ENCODE measurements around the gene GAGE12H. TPM values are rescaled to one million over a fixed set of nuclear protein-coding genes. Genes with fewer than 3 reads are reported as not detected.

GAGE12H gene
- total RNA-seq, 4 donors from 2014 or later = not detected

DNA sequence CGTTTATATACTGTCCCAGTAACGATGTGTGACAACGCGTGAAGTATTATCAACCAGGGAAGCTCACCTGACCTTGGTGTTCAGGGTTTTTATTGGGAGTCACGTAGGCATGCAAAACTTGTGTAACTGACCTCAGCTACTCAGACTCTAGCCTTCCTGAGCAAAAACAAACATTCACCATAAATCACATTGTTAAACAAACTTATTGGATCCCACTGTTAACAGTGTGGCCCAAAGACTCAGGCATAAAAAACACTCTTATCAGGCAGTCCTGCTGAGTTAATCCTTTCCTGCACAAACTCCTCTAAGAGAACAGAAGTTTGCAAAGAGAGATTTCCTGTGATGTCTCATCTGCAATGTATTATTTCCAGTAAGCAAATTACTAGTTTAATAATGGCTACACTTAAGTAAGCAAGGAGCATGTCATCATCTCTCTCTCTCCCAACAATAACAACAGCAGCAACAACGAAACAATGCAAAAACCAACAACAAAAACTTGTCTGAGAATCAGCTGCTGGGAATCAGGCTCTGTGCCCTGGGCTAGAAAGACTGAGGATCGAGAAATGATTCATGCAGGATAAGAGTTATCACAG is 31.1 kb downstream of the GAGE12H start:
- no peaks in the 10 kb centered on the region for H3K9me3 ChIP-seq
- no peak overlapping the region for H3K4me3 ChIP-seq
- no peak for DNase-seq (ENCODE audit: low spot score in 2 of 2)
- TF ChIP-seq EP300 (IDR thresholded peaks at IDR 0.05) = no peak
- no peak for TF ChIP-seq POLR2AphosphoS5 (IDR thresholded peaks at IDR 0.05)
- TF ChIP-seq, protein P1, sequence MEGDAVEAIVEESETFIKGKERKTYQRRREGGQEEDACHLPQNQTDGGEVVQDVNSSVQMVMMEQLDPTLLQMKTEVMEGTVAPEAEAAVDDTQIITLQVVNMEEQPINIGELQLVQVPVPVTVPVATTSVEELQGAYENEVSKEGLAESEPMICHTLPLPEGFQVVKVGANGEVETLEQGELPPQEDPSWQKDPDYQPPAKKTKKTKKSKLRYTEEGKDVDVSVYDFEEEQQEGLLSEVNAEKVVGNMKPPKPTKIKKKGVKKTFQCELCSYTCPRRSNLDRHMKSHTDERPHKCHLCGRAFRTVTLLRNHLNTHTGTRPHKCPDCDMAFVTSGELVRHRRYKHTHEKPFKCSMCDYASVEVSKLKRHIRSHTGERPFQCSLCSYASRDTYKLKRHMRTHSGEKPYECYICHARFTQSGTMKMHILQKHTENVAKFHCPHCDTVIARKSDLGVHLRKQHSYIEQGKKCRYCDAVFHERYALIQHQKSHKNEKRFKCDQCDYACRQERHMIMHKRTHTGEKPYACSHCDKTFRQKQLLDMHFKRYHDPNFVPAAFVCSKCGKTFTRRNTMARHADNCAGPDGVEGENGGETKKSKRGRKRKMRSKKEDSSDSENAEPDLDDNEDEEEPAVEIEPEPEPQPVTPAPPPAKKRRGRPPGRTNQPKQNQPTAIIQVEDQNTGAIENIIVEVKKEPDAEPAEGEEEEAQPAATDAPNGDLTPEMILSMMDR (IDR thresholded peaks at IDR 0.05) = no peak
- no peak for TF ChIP-seq POLR2A (IDR thresholded peaks at IDR 0.05)
- H3K27me3 ChIP-seq = no peaks in the 10 kb centered on the region
- no peaks in the 10 kb centered on the region for H3K4me1 ChIP-seq
- 73% methylated on average over 7 of the region's 7 CpGs for WGBS
- H3K27ac ChIP-seq = no peak overlapping the region
- no peaks in the 10 kb centered on the region for H3K36me3 ChIP-seq

DNA sequence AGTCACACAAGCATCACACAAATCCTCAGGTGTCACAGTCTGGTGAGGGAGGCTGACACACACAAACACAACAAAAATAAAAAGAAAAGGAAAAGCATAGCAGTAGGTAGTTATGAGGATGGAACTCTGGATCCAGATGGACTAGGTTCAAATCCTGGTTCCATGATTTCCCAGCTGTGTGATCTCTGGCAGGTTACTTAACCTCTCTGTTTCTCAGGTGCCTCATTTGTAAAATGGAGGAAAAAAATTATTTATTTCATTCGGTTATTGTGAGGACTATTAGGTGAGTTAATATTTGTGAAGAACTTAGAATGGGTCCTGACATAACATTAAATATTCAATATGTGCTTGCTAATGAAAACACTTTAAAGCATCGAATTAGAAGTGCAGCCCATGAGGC is 38.8 kb downstream of the GAGE12H start:
- Histone ChIP-seq H3K4me3 (no peak overlapping the region), H3K27me3 (no peaks in the 10 kb centered on the region), H3K36me3 (no peaks in the 10 kb centered on the region), H3K9me3 (no peaks in the 10 kb centered on the region), H3K4me1 (no peaks in the 10 kb centered on the region), H3K27ac (no peak overlapping the region)
- no peak for TF ChIP-seq POLR2AphosphoS5 (IDR thresholded peaks at IDR 0.05)
- TF ChIP-seq POLR2A (IDR thresholded peaks at IDR 0.05) = no peak
- TF ChIP-seq, protein P1 (IDR thresholded peaks at IDR 0.05) = no peak
- WGBS = 87% methylated on average over 2 of the region's 2 CpGs
- no peak for DNase-seq (ENCODE audit: low spot score in 2 of 2)

DNA sequence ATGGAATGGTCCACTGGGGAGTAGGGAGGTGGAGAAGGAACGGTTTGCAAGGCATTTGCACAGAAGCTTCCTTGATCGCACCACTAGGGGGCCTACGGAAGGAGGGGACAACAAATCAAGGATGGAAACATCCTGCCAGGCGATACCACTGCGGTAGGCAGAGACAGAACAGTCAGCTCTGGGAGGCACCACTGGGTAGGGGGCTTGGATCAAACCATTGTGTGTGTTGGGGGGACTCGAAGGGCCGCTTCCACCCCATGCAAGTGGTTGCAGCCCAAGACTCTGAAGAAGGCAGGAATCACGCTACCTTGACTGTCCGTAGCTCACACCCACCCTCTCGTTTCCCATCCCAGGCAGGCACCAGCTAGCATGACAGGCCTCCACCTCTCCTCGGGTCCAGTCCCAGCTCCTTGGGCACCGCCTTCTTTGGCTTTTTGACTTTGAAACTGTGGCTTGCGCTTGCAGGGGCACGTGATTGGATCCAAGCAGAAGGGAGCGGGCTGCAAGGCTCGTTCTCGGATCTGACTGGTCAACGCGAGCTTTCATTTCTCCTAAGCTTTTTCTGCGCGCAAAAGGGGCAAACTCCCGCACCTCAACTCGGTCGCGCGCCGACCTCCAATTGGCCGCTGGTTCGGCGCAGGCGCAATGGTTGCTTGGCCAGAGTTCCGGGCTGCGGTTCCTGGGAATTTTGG is 47.5 kb downstream of the GAGE12H start:
- H3K27me3 ChIP-seq = no peaks in the 10 kb centered on the region
- DNase-seq (ENCODE audit: low spot score in 2 of 2) = no peak
- H3K27ac ChIP-seq = no peak overlapping the region
- 69% methylated on average over 33 of the region's 33 CpGs for WGBS
- no peaks in the 10 kb centered on the region for H3K4me1 ChIP-seq
- TF ChIP-seq POLR2A (IDR thresholded peaks at IDR 0.05) (no peak), EP300 (IDR thresholded peaks at IDR 0.05) (no peak), POLR2AphosphoS5 (IDR thresholded peaks at IDR 0.05) (no peak)
- TF ChIP-seq, protein P1 (IDR thresholded peaks at IDR 0.05) = no peak
- H3K9me3 ChIP-seq = no peaks in the 10 kb centered on the region
- no peak overlapping the region for H3K4me3 ChIP-seq
- H3K36me3 ChIP-seq = no peaks in the 10 kb centered on the region

Other genes starting within 250 kb of the GAGE12H start
- not detected for gene GAGE13, start 248.4 kb upstream of the GAGE12H start, total RNA-seq
- gene GAGE12C, start 47.8 kb upstream of the GAGE12H start, total RNA-seq = not detected
- not detected for gene GAGE12D, start 38.2 kb upstream of the GAGE12H start, total RNA-seq
- not detected for gene GAGE12E, start 28.7 kb upstream of the GAGE12H start, total RNA-seq
- not detected for gene GAGE12F, start 19.1 kb upstream of the GAGE12H start, total RNA-seq
- not detected for gene GAGE12G, start 9.5 kb upstream of the GAGE12H start, total RNA-seq
- gene GAGE2A, start 9.5 kb downstream of the GAGE12H start, total RNA-seq = not detected
- not detected for gene GAGE1, start 19.1 kb downstream of the GAGE12H start, total RNA-seq
- gene PAGE1, start 116.0 kb downstream of the GAGE12H start, total RNA-seq = not detected
- not detected for gene PAGE4, start 249.4 kb downstream of the GAGE12H start, total RNA-seq

Measured in suprapubic skin (tissue), 4 donors.